PC-9 (cell line): ENCODE data around the gene GLRX. TPM values are rescaled to one million over a fixed set of nuclear protein-coding genes. Genes with fewer than 3 reads are reported as not detected.

Experiments used
- BruUV-seq: library from RNA; stranded (reverse); fragments of 400-500 nt; replicated peaks from 2 replicates; lab custom pipeline; 2021; lab: Mats Ljungman, UMichigan
- CTCF ChIA-PET: fragments of 300-600 bp; sonication (Branson Sonifier 250); formaldehyde crosslinking; loops from one replicate; lab custom pipeline; 2022; ENCODE audit warnings: antibody characterized with exemption; lab: Charles Lee
- POLR2A ChIA-PET: fragments of 300-600 bp; sonication (Branson Sonifier 250); formaldehyde crosslinking; loops from one replicate; lab custom pipeline; 2022; ENCODE audit warnings: antibody characterized with exemption; ENCODE audit not compliant: unreplicated experiment; lab: Charles Lee
- DNase-seq, 2 experiments: peaks; one replicate each; pipeline versions ENCODE4 v3.0.0 to v3.0.0-alpha.2; 2015 to 2022; ENCODE audit warnings: mixed read lengths in 1 of 2
- H2AFZ ChIP-seq: fragments of 200-600 bp; sonication (generic); 2 replicates; pipeline ENCODE4 v1.8.1; 2017; ENCODE audit warnings: antibody characterized with exemption
- H3F3A ChIP-seq: fragments of 200-600 bp; sonication (generic); 2 replicates; pipeline ENCODE4 v1.8.1; 2017; ENCODE audit warnings: antibody characterized with exemption, mild to moderate bottlenecking, low read depth; ENCODE audit not compliant: insufficient read depth
- H3K27ac ChIP-seq: fragments of 200-600 bp; sonication (generic); 2 replicates; pipeline ENCODE4 v1.6.1; 2016; ENCODE audit warnings: mixed run types
- H3K27me3 ChIP-seq: fragments of 200-600 bp; sonication (generic); 2 replicates; pipeline ENCODE4 v1.6.1; 2016; ENCODE audit warnings: low read depth, mixed run types; ENCODE audit not compliant: insufficient read depth
- H3K36me3 ChIP-seq: fragments of 200-600 bp; sonication (generic); 2 replicates; pipeline ENCODE4 v1.6.1; 2016; ENCODE audit warnings: low read depth, mixed run types
- H3K4me1 ChIP-seq: fragments of 200-600 bp; sonication (generic); replicated peaks from 2 replicates; pipeline ENCODE4 v1.6.1; 2016; ENCODE audit warnings: mixed run types; ENCODE audit not compliant: insufficient read depth
- H3K4me2 ChIP-seq: fragments of 200-600 bp; sonication (generic); 2 replicates; pipeline ENCODE4 v1.6.1; 2017; ENCODE audit warnings: mixed run types
- H3K4me3 ChIP-seq: fragments of 200-600 bp; sonication (generic); 2 replicates; pipeline ENCODE4 v1.6.1; 2016; ENCODE audit warnings: mixed run types
- H3K79me2 ChIP-seq: fragments of 200-600 bp; sonication (generic); 2 replicates; pipeline ENCODE4 v1.6.1; 2017; ENCODE audit warnings: low read depth, mixed run types
- H3K9me2 ChIP-seq: fragments of 200-600 bp; sonication (generic); 2 replicates; pipeline ENCODE4 v1.8.1; 2017; ENCODE audit warnings: mild to moderate bottlenecking; ENCODE audit not compliant: insufficient read depth
- H3K9me3 ChIP-seq: fragments of 200-600 bp; sonication (generic); 2 replicates; pipeline ENCODE4 v1.8.1; 2016; ENCODE audit warnings: low read depth; ENCODE audit not compliant: insufficient read depth
- H4K20me1 ChIP-seq: fragments of 200-600 bp; sonication (generic); 2 replicates; pipeline ENCODE4 v1.8.1; 2017; ENCODE audit not compliant: insufficient read depth
- EZH2 ChIP-seq: fragments of 200-600 bp; sonication (generic); IDR thresholded peaks from 2 replicates; pipeline ENCODE4 v1.8.0; 2017; ENCODE audit warnings: antibody characterized with exemption, low read depth
- intact Hi-C: fragments of 100-400 bp; cut with micrococcal nuclease; formaldehyde crosslinking; loops from one replicate; pipeline ENCODE4 v1.10.0; 2022; ENCODE audit not compliant: unreplicated experiment
- total RNA-seq: library from RNA; stranded (reverse); gene quantifications from 2 replicates; pipeline ENCODE4 v1.2.3, GENCODE V29; 2021
- TF ChIP-seq, protein P1 (sequence below): fragments of 200-600 bp; sonication (generic); conservative IDR thresholded peaks from 2 replicates; pipeline ENCODE4 v1.6.1; 2017; ENCODE audit warnings: mixed run types, antibody characterized with exemption, mild to moderate bottlenecking, moderate library complexity

Gene GLRX
- total RNA-seq, 1 experiment from 2014 or later = 25.5 TPM

DNA sequence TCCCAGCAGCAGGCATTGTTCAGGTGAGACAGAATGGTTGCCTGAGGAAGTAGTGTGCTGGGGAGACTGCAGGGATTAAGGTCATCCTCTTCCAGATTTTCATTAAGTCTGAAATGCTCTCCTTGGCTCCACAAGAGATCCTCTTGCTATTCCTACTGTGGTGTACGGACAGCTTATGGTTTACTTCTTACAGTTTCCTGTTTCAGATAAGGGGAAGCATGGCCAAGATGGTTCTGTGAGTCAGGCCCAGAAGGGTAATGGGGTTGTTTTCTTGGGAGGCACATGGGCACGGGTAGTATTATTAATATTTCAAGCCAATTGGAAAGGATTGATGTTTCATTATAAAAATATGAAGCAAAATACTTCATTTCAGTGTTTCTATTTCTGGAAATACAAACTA is 42.9 kb downstream of the GLRX start:
- Histone ChIP-seq H3K79me2 (no peaks in the 10 kb centered on the region), H3F3A (peaks cover 9% of the 10 kb centered on the region; the same call in 1 of the 2 replicates), H3K27me3 (no peaks in the 10 kb centered on the region), H3K4me3 (no peak overlapping the region), H3K4me1 (peaks cover 1% of the 10 kb centered on the region; the same call in 1 of the 2 replicates), H3K4me2 (no peak overlapping the region), H2AFZ (no peak overlapping the region), H3K9me3 (no peaks in the 10 kb centered on the region), H3K9me2 (no peaks in the 10 kb centered on the region), H3K36me3 (0 out of 2 replicates have a peak, but pooled peaks cover 5% of the 10 kb centered on the region), H3K27ac (no peak overlapping the region), H4K20me1 (no peaks in the 10 kb centered on the region)
- no TSS peak for BruUV-seq
- no peak for TF ChIP-seq EZH2
- TF ChIP-seq, protein P1, sequence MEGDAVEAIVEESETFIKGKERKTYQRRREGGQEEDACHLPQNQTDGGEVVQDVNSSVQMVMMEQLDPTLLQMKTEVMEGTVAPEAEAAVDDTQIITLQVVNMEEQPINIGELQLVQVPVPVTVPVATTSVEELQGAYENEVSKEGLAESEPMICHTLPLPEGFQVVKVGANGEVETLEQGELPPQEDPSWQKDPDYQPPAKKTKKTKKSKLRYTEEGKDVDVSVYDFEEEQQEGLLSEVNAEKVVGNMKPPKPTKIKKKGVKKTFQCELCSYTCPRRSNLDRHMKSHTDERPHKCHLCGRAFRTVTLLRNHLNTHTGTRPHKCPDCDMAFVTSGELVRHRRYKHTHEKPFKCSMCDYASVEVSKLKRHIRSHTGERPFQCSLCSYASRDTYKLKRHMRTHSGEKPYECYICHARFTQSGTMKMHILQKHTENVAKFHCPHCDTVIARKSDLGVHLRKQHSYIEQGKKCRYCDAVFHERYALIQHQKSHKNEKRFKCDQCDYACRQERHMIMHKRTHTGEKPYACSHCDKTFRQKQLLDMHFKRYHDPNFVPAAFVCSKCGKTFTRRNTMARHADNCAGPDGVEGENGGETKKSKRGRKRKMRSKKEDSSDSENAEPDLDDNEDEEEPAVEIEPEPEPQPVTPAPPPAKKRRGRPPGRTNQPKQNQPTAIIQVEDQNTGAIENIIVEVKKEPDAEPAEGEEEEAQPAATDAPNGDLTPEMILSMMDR = no peak
- ChIA-PET POLR2A (interaction anchor here (0.6 kb wide), 1 partner anchor 109 kb away, joined by 3 read pairs; no protein-coding TSS in a partner anchor), CTCF (interaction anchor here (0.5 kb wide), 1 partner anchor 64 kb away, joined by 9 read pairs; no protein-coding TSS in a partner anchor)
- intact Hi-C loops = loop anchor here (2.0 to 5.0 kb wide), 3 partner anchors 115 to 823 kb away; no protein-coding TSS in a partner anchor
- no peak for DNase-seq

DNA sequence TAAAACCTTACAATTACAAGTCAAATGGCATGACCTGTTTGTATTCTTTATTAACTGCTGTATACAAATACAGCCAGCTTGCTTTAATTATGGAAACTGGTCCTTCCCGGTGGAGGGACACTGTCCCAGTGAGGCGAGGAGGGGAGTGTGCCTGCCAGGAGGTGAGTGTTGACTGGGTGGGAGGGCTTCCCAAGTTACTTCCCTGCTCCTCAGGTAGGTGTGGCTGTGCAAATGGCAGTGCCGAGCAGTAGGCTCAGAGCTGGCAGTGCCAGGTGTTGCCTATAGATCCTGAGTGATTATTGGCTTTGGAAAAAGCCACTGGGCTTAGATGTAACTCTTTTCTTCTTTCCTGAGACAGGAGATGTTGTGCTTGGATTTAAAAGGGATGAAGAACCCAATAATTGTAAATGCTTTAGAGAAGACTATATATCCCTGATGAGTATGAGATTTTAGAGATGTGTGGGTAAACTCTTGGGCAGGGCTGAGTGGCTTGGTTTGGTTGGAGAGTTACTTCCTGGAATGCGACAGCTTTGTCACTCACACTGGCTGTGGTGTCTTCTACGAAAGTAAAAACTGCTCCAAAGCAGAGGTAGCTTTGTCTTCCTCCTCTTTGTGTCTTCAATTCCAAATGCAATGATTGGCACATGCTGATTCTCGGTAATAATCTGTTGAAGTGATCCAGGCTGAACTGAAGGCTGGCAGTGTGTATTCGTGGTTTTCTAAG is 43.7 kb downstream of the GLRX start:
- CTCF ChIA-PET = interaction anchor here (0.5 kb wide), 2 partner anchors 65 kb away, joined by 3 to 9 read pairs; no protein-coding TSS in a partner anchor
- Histone ChIP-seq H3K9me2 (no peaks in the 10 kb centered on the region), H3K4me1 (peaks cover 8% of the 10 kb centered on the region), H4K20me1 (no peaks in the 10 kb centered on the region), H2AFZ (no peak overlapping the region), H3K79me2 (no peaks in the 10 kb centered on the region), H3K4me3 (no peak overlapping the region), H3K4me2 (no peak overlapping the region), H3K9me3 (no peaks in the 10 kb centered on the region), H3K27me3 (no peaks in the 10 kb centered on the region), H3F3A (peaks cover 10% of the 10 kb centered on the region; the same call in 1 of the 2 replicates), H3K36me3 (0 out of 2 replicates have a peak, but pooled peaks cover 5% of the 10 kb centered on the region), H3K27ac (no peak overlapping the region)
- TF ChIP-seq, protein P1 = no peak
- TF ChIP-seq EZH2 = no peak
- no TSS peak for BruUV-seq
- DNase-seq = no peak
- POLR2A ChIA-PET = interaction anchor here (0.6 kb wide), 1 partner anchor 108 kb away, joined by 3 read pairs; no protein-coding TSS in a partner anchor
- intact Hi-C loops = no loop called here

DNA sequence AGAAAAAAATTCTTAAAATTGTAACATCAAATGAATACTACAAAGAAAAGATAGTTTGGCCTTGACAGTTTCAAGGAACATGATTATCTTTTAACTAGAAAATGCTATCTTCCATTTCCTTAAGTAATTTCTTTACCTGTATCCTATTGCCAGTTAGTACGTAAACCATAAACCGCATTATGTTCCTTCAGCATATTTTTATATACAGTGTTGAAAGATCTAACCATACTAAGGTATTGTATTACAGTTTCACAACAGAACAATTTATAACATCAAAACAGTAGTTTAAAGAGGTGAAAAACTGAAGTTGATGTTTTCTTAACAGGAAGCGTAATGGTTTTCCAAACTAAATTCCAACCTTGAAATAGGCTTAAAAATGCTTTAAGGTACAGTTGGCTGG is 45.1 kb downstream of the GLRX start:
- Histone ChIP-seq H3F3A (peaks cover 16% of the 10 kb centered on the region; the same call in 1 of the 2 replicates), H3K9me3 (no peaks in the 10 kb centered on the region), H3K9me2 (no peaks in the 10 kb centered on the region), H3K4me2 (no peak overlapping the region), H4K20me1 (no peaks in the 10 kb centered on the region), H3K79me2 (no peaks in the 10 kb centered on the region), H3K4me3 (no peak overlapping the region), H3K27ac (no peak overlapping the region), H3K27me3 (no peaks in the 10 kb centered on the region), H3K36me3 (0 out of 2 replicates have a peak, but pooled peaks cover 5% of the 10 kb centered on the region), H2AFZ (no peak overlapping the region), H3K4me1 (peaks cover 21% of the 10 kb centered on the region)
- no TSS peak for BruUV-seq
- POLR2A ChIA-PET = no interaction called here
- no peak for DNase-seq
- intact Hi-C loops = no loop called here
- CTCF ChIA-PET = no interaction called here
- no peak for TF ChIP-seq EZH2
- TF ChIP-seq, protein P1 = no peak
